WTC11 (cell line): Measurements from ENCODE around the gene DYRK1A. TPM values are rescaled to one million over a fixed set of nuclear protein-coding genes. Genes with fewer than 3 reads are reported as not detected.
A peak's percentile ranks its signal among the peaks of the same experiment; 100 is the strongest.

Source experiments
- ATAC-seq: fragments of 200-7000 bp; cut with Tn5 transposase; 2 replicates; pipeline ENCODE4 v1.10.0; 2021; ENCODE audit warnings: mild to moderate bottlenecking, moderate library complexity
- CTCF ChIA-PET: fragments of 300-600 bp; sonication (Branson Sonifier 250); formaldehyde crosslinking; loops from one replicate; lab custom pipeline; 2021; ENCODE audit warnings: antibody characterized with exemption; lab: Charles Lee
- POLR2A ChIA-PET: fragments of 350-600 bp; sonication (Branson Sonifier 250); formaldehyde crosslinking; loops from one replicate; lab custom pipeline; 2021; ENCODE audit warnings: antibody characterized with exemption; lab: Charles Lee
- DNase-seq: peaks from one replicate; pipeline ENCODE4 v3.0.0; 2021; ENCODE audit warnings: low spot score
- H3K27ac Mint-ChIP-seq: 2 replicates; pipeline ENCODE4 v1.8.0; 2021; ENCODE audit warnings: mixed read lengths
- H3K27me3 Mint-ChIP-seq: 2 replicates; pipeline ENCODE4 v1.8.0; 2021; ENCODE audit warnings: low read depth, mild to moderate bottlenecking, moderate library complexity, mixed read lengths
- H3K36me3 Mint-ChIP-seq: 2 replicates; pipeline ENCODE4 v1.8.0; 2021; ENCODE audit warnings: mixed read lengths
- H3K4me1 Mint-ChIP-seq: 2 replicates; pipeline ENCODE4 v1.8.0; 2022; ENCODE audit warnings: mixed read lengths
- H3K4me3 Mint-ChIP-seq: 2 replicates; pipeline ENCODE4 v1.8.0; 2021; ENCODE audit warnings: mild to moderate bottlenecking, moderate library complexity, mixed read lengths
- H3K9me3 Mint-ChIP-seq: 2 replicates; pipeline ENCODE4 v1.8.0; 2021; ENCODE audit warnings: mixed read lengths
- CBFB ChIP-seq: sonication (generic); formaldehyde crosslinking; IDR thresholded peaks from 2 replicates; pipeline ENCODE4 v1.8.1; 2022; ENCODE audit warnings: mild to moderate bottlenecking, low read depth, missing genetic modification reagents
- FOXP1 ChIP-seq: sonication (generic); formaldehyde crosslinking; IDR thresholded peaks from 2 replicates; pipeline ENCODE4 v1.8.0; 2022; ENCODE audit warnings: missing genetic modification reagents, mild to moderate bottlenecking, moderate library complexity, borderline replicate concordance
- GTF2I ChIP-seq: fragments of 250-450 bp; sonication (Bioruptor Pico); conservative IDR thresholded peaks from 2 replicates; pipeline ENCODE4 v1.4.0; 2021; ENCODE audit warnings: mild to moderate bottlenecking
- IRF2 ChIP-seq: sonication (generic); formaldehyde crosslinking; IDR thresholded peaks from 2 replicates; pipeline ENCODE4 v1.8.0; 2022; ENCODE audit warnings: low read depth, missing genetic modification reagents, borderline replicate concordance
- JUN ChIP-seq: sonication (generic); formaldehyde crosslinking; IDR thresholded peaks from 2 replicates; pipeline ENCODE4 v1.8.0; 2023; ENCODE audit warnings: mild to moderate bottlenecking, missing genetic modification reagents
- KAT7 ChIP-seq: sonication (generic); formaldehyde crosslinking; IDR thresholded peaks from 2 replicates; pipeline ENCODE4 v1.8.1; 2023; ENCODE audit warnings: missing genetic modification reagents, mild to moderate bottlenecking, borderline replicate concordance
- NFATC4 ChIP-seq: fragments of 250-450 bp; sonication (Bioruptor Pico); IDR thresholded peaks from 2 replicates; pipeline ENCODE4 v1.9.0; 2021; ENCODE audit warnings: mild to moderate bottlenecking
- NR1H2 ChIP-seq: sonication (generic); formaldehyde crosslinking; IDR thresholded peaks from 2 replicates; pipeline ENCODE4 v1.9.0; 2021; ENCODE audit warnings: mild to moderate bottlenecking, moderate library complexity, missing genetic modification reagents
- RELA ChIP-seq: sonication (generic); formaldehyde crosslinking; IDR thresholded peaks from 2 replicates; pipeline ENCODE4 v1.8.1; 2022; ENCODE audit warnings: missing genetic modification reagents, mild to moderate bottlenecking, borderline replicate concordance
- SMAD3 ChIP-seq: sonication (generic); formaldehyde crosslinking; IDR thresholded peaks from 2 replicates; pipeline ENCODE4 v1.8.0; 2022; ENCODE audit warnings: missing genetic modification reagents, mild to moderate bottlenecking, borderline replicate concordance
- SOX15 ChIP-seq: fragments of 250-450 bp; sonication (Bioruptor Pico); IDR thresholded peaks from 2 replicates; pipeline ENCODE4 v1.9.0; 2021; ENCODE audit warnings: mild to moderate bottlenecking
- SP1 ChIP-seq: sonication (generic); formaldehyde crosslinking; conservative IDR thresholded peaks from 2 replicates; pipeline ENCODE4 v1.8.1; 2022; ENCODE audit warnings: missing genetic modification reagents
- TP53 ChIP-seq: sonication (generic); formaldehyde crosslinking; IDR thresholded peaks from 2 replicates; pipeline ENCODE4 v1.8.1; 2023; ENCODE audit warnings: mild to moderate bottlenecking, missing genetic modification reagents
- ZNF263 ChIP-seq: sonication (generic); formaldehyde crosslinking; IDR thresholded peaks from 2 replicates; pipeline ENCODE4 v1.8.1; 2022; ENCODE audit warnings: low read depth, mild to moderate bottlenecking, moderate library complexity, missing genetic modification reagents
- ZNF671 ChIP-seq: fragments of 250-450 bp; sonication (Bioruptor Pico); IDR thresholded peaks from 2 replicates; pipeline ENCODE4 v1.8.0; 2021; ENCODE audit warnings: mild to moderate bottlenecking
- total RNA-seq: library from RNA; stranded (reverse); gene quantifications from 3 replicates; pipeline ENCODE4 v1.2.3, GENCODE V29; 2021
- TF ChIP-seq, protein P1 (sequence below): fragments of 250-450 bp; sonication (Bioruptor Pico); IDR thresholded peaks from 2 replicates; pipeline ENCODE4 v1.8.0; 2021; ENCODE audit warnings: mild to moderate bottlenecking
- TF ChIP-seq, protein P2 (sequence below): sonication (generic); formaldehyde crosslinking; conservative IDR thresholded peaks from 2 replicates; pipeline ENCODE4 v1.8.1; 2022; ENCODE audit warnings: mild to moderate bottlenecking, missing genetic modification reagents
- TF ChIP-seq, protein P3 (sequence below): sonication (generic); formaldehyde crosslinking; conservative IDR thresholded peaks from 2 replicates; pipeline ENCODE4 v1.8.1; 2023; ENCODE audit warnings: mild to moderate bottlenecking, low read depth, missing genetic modification reagents, moderate library complexity
- TF ChIP-seq, protein P4 (sequence below): sonication (generic); formaldehyde crosslinking; IDR thresholded peaks from 2 replicates; pipeline ENCODE4 v1.8.0; 2022; ENCODE audit warnings: mild to moderate bottlenecking, missing genetic modification reagents
- TF ChIP-seq, protein P5 (sequence below): sonication (generic); formaldehyde crosslinking; IDR thresholded peaks from 2 replicates; pipeline ENCODE4 v1.8.1; 2022; ENCODE audit warnings: missing genetic modification reagents, borderline replicate concordance
- TF ChIP-seq, protein P6 (sequence below): fragments of 250-450 bp; sonication (Bioruptor Pico); IDR thresholded peaks from 2 replicates; pipeline ENCODE4 v1.9.0; 2021; ENCODE audit warnings: mild to moderate bottlenecking
- TF ChIP-seq, protein P7 (sequence below): sonication (generic); formaldehyde crosslinking; IDR thresholded peaks from 2 replicates; pipeline ENCODE4 v1.8.1; 2022; ENCODE audit warnings: low read depth, missing genetic modification reagents, borderline replicate concordance

Gene DYRK1A
- total RNA-seq, 1 experiment from 2014 or later = 56.5 TPM

DNA sequence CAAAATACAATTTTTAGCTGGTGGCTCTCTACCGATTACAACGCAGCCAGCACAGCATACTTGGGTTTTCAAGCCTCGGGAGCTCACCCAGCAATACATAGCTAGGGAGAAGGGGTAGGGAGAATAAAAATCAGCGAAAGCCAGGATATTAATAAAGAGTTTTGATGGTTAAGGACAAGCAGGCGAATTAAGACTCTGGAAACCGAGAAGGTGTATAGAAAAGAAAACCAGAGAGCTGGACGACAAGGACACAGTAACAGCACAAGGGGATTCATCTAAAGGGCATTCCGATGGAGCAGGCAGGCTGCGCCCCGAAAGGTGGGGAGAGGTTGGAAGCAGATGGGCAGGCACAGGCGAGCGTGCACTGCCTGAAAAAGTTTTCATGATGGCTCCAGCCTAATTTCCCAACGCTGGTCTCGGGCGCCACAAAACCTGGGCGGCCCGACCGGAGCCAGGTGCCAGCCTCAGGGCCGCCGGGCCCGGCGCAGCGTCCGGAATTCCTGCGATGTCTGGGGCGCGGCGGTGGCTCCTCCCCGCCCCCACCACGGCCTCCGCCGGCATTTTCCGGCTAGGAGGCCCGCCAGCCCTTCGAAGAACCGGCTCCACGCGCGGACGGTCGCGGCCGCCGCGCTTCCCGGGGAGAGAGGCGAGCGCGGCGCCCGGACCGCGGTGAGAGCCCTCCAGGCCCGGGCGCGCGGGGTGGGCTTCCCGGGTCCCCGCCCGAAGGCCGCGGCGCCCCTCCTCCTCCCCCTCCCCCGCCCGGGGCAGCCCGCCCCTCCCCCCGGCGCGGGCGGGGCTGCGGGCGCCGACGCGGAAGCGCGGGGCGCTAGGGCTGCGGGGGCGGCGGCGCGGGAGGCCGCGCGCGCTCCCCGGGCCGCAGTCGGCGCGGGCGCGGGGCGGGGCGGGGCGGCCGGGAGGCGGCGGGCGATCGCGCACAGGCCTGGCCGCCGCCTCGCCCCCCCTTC is 774 bp upstream of the DYRK1A start (continued):
- no peak for TF ChIP-seq NFATC4 (CRISPR knock-in tag)
- no peak for TF ChIP-seq NR1H2 (CRISPR knock-in tag)
- TF ChIP-seq, protein P1, sequence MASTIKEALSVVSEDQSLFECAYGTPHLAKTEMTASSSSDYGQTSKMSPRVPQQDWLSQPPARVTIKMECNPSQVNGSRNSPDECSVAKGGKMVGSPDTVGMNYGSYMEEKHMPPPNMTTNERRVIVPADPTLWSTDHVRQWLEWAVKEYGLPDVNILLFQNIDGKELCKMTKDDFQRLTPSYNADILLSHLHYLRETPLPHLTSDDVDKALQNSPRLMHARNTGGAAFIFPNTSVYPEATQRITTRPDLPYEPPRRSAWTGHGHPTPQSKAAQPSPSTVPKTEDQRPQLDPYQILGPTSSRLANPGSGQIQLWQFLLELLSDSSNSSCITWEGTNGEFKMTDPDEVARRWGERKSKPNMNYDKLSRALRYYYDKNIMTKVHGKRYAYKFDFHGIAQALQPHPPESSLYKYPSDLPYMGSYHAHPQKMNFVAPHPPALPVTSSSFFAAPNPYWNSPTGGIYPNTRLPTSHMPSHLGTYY (CRISPR knock-in tag) = no peak
- no peak for TF ChIP-seq CBFB
- 0 out of 2 replicates have a peak, but pooled peaks have one; percentile 13 for TF ChIP-seq SP1
- TF ChIP-seq, all 79 proteins: peak for 8

DNA sequence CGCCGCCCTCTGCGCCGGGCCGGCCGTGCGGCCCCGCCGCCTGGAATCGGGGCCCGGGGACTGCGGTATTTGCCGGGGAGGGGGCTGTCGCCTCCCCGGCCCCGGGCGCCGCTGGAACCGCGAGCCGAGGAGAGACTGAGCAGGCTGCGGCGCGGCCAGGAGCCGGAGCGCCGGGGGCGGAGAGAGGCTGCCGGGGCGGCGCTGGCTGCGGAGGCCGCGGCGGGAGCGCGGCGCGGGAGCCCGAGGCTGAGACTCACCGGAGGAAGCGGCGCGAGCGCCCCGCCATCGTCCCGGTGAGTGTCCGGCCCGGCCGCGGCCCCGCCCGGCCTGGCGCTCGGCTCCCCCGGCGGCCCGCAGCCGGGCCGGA is 746 bp downstream of the DYRK1A start:
- no peak overlapping the region for H3K4me3 Mint-ChIP-seq
- H3K9me3 Mint-ChIP-seq = no peaks in the 10 kb centered on the region
- TF ChIP-seq SOX15 (no peak), GTF2I (CRISPR knock-in tag) (no peak), TP53 (CRISPR knock-in tag) (no peak), ZNF263 (CRISPR knock-in tag) (no peak), RELA (CRISPR knock-in tag) (no peak), SMAD3 (CRISPR knock-in tag) (no peak), JUN (CRISPR knock-in tag) (no peak), KAT7 (no peak), ZNF671 (no peak), FOXP1 (no peak), IRF2 (CRISPR knock-in tag) (no peak)
- TF ChIP-seq, protein P1 (CRISPR knock-in tag) = no peak
- TF ChIP-seq, protein P2, sequence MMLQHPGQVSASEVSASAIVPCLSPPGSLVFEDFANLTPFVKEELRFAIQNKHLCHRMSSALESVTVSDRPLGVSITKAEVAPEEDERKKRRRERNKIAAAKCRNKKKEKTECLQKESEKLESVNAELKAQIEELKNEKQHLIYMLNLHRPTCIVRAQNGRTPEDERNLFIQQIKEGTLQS (CRISPR knock-in tag) = no peak
- TF ChIP-seq, protein P3, sequence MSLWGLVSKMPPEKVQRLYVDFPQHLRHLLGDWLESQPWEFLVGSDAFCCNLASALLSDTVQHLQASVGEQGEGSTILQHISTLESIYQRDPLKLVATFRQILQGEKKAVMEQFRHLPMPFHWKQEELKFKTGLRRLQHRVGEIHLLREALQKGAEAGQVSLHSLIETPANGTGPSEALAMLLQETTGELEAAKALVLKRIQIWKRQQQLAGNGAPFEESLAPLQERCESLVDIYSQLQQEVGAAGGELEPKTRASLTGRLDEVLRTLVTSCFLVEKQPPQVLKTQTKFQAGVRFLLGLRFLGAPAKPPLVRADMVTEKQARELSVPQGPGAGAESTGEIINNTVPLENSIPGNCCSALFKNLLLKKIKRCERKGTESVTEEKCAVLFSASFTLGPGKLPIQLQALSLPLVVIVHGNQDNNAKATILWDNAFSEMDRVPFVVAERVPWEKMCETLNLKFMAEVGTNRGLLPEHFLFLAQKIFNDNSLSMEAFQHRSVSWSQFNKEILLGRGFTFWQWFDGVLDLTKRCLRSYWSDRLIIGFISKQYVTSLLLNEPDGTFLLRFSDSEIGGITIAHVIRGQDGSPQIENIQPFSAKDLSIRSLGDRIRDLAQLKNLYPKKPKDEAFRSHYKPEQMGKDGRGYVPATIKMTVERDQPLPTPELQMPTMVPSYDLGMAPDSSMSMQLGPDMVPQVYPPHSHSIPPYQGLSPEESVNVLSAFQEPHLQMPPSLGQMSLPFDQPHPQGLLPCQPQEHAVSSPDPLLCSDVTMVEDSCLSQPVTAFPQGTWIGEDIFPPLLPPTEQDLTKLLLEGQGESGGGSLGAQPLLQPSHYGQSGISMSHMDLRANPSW = no peak
- TF ChIP-seq, protein P4, sequence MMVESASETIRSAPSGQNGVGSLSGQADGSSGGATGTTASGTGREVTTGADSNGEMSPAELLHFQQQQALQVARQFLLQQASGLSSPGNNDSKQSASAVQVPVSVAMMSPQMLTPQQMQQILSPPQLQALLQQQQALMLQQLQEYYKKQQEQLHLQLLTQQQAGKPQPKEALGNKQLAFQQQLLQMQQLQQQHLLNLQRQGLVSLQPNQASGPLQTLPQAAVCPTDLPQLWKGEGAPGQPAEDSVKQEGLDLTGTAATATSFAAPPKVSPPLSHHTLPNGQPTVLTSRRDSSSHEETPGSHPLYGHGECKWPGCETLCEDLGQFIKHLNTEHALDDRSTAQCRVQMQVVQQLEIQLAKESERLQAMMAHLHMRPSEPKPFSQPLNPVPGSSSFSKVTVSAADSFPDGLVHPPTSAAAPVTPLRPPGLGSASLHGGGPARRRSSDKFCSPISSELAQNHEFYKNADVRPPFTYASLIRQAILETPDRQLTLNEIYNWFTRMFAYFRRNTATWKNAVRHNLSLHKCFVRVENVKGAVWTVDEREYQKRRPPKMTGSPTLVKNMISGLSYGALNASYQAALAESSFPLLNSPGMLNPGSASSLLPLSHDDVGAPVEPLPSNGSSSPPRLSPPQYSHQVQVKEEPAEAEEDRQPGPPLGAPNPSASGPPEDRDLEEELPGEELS (CRISPR knock-in tag) = no peak
- TF ChIP-seq, protein P5, sequence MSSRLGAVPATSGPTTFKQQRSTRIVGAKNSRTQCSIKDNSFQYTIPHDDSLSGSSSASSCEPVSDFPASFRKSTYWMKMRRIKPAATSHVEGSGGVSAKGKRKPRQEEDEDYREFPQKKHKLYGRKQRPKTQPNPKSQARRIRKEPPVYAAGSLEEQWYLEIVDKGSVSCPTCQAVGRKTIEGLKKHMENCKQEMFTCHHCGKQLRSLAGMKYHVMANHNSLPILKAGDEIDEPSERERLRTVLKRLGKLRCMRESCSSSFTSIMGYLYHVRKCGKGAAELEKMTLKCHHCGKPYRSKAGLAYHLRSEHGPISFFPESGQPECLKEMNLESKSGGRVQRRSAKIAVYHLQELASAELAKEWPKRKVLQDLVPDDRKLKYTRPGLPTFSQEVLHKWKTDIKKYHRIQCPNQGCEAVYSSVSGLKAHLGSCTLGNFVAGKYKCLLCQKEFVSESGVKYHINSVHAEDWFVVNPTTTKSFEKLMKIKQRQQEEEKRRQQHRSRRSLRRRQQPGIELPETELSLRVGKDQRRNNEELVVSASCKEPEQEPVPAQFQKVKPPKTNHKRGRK (CRISPR knock-in tag) = no peak
- TF ChIP-seq, protein P6, sequence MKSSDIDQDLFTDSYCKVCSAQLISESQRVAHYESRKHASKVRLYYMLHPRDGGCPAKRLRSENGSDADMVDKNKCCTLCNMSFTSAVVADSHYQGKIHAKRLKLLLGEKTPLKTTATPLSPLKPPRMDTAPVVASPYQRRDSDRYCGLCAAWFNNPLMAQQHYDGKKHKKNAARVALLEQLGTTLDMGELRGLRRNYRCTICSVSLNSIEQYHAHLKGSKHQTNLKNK = no peak
- TF ChIP-seq, protein P7, sequence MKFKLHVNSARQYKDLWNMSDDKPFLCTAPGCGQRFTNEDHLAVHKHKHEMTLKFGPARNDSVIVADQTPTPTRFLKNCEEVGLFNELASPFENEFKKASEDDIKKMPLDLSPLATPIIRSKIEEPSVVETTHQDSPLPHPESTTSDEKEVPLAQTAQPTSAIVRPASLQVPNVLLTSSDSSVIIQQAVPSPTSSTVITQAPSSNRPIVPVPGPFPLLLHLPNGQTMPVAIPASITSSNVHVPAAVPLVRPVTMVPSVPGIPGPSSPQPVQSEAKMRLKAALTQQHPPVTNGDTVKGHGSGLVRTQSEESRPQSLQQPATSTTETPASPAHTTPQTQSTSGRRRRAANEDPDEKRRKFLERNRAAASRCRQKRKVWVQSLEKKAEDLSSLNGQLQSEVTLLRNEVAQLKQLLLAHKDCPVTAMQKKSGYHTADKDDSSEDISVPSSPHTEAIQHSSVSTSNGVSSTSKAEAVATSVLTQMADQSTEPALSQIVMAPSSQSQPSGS (CRISPR knock-in tag) = no peak
- no peaks in the 10 kb centered on the region; the same call in 1 of the 2 replicates for H3K36me3 Mint-ChIP-seq
- ChIA-PET CTCF (no interaction called here), POLR2A (interaction anchor here (2.6 kb wide), 1 partner anchor 101 kb away, joined by 8 read pairs; the partner anchor contains the start of gene VPS26C)
- H3K27me3 Mint-ChIP-seq = no peaks in the 10 kb centered on the region
- no peak for ATAC-seq
- peaks cover 48% of the 10 kb centered on the region for H3K4me1 Mint-ChIP-seq
- no peak for DNase-seq
- H3K27ac Mint-ChIP-seq = no peak overlapping the region
